ENCODE data around the gene LNX2.

Gene LNX2

DNA sequence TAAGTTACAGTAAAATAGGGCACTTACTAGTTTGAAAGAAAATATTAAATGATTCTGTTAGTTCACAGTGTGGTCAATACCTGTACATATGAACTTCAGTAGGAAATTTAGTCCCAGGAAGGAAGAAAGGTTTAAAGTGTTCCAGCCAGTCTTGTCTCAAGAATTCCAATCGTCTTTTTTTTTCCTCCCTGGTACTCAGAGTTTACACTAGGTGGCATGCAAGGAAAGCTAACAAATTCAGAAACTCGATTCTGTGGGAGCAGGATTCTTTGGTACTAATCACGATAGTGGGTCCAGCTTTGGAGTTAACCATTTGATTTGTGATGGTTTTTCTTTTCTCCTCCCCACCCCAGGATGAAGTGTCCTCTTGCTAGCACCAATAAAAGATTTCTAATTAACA is 45.0 kb upstream of the LNX2 start:
- Histone ChIP-seq H3K4me2 (ENCODE audit: low read length, poor library complexity, severe bottlenecking) (no peak overlapping the region), H3K36me3 (ENCODE audit: control insufficient read depth in 1 of 2, insufficient read depth in 2 of 2, low read depth in 1 of 2, low read length in 2 of 2) (peaks cover 13 to 23% of the 10 kb centered on the region in 2 experiments), H3K27ac (ENCODE audit: low read length, poor library complexity, severe bottlenecking) (no peak overlapping the region), H3K9ac (ENCODE audit: low read length) (no peak overlapping the region), H3K14ac (ENCODE audit: low read length in 2 of 2) (no peak overlapping the region), H4K8ac (ENCODE audit: low read length) (no peak overlapping the region), H4K91ac (ENCODE audit: low read length) (no peak overlapping the region), H2AFZ (ENCODE audit: low read depth, low read length) (no peak overlapping the region), H3K9me3 (ENCODE audit: control insufficient read depth, low read length) (no peaks in the 10 kb centered on the region), H3K27me3 (ENCODE audit: control insufficient read depth in 1 of 2, insufficient read depth in 1 of 2, low read length in 2 of 2) (no peaks in the 10 kb centered on the region), H2BK5ac (ENCODE audit: low read depth, low read length, poor library complexity, severe bottlenecking) (no peak overlapping the region), H2BK12ac (ENCODE audit: low read length in 2 of 2) (no peak overlapping the region), H2BK15ac (ENCODE audit: low read depth, poor library complexity, severe bottlenecking) (no peak overlapping the region), H2AK5ac (ENCODE audit: low read length, severe bottlenecking) (no peak overlapping the region), H3K79me1 (replicated peaks; ENCODE audit: low read length, poor library complexity, severe bottlenecking) (peaks cover 20% of the 10 kb centered on the region), H3K4me3 (ENCODE audit: insufficient read depth in 1 of 2, low read depth in 1 of 2, low read length in 2 of 2) (no peak overlapping the region), H3K23ac (ENCODE audit: low read length in 2 of 2) (no peak overlapping the region), H3K4me1 (ENCODE audit: control insufficient read depth, insufficient read depth, low read depth, low read length) (peaks cover 6% of the 10 kb centered on the region), H2BK120ac (ENCODE audit: low read depth, low read length) (no peak overlapping the region), H3K18ac (ENCODE audit: low read depth in 1 of 2, low read length in 2 of 2) (no peak overlapping the region), H3K4ac (ENCODE audit: low read depth in 1 of 2, low read length in 2 of 2) (no peak overlapping the region)
- 85% methylated on average over 3 of the region's 3 CpGs for WGBS
- DNase-seq = no peak

DNA sequence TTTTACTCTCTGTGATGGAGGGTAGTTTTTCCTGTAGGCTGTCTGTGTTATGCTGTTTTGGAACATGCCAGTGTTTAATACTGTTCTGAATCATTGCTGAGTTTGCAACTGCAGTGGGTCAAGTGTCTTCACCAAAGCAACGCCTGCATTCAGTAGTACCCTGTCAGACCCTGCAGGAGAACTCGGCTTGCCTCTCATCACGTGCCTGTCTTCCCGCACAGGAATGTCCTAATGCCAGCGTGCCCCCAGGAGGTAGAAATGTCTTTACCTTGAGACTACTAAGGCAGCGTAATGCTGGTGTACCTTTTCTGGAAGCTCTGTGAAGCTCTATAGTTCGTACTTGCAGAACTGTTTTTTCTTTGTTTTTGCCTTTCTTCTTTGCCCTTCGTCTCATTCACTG is 43.6 kb upstream of the LNX2 start:
- Histone ChIP-seq H3K36me3 (ENCODE audit: control insufficient read depth in 1 of 2, insufficient read depth in 2 of 2, low read depth in 1 of 2, low read length in 2 of 2) (peaks cover 13 to 30% of the 10 kb centered on the region in 2 experiments), H2BK120ac (ENCODE audit: low read depth, low read length) (no peak overlapping the region), H3K4me3 (ENCODE audit: insufficient read depth in 1 of 2, low read depth in 1 of 2, low read length in 2 of 2) (no peak overlapping the region), H3K4ac (ENCODE audit: low read depth in 1 of 2, low read length in 2 of 2) (no peak overlapping the region), H4K8ac (ENCODE audit: low read length) (no peak overlapping the region), H3K18ac (ENCODE audit: low read depth in 1 of 2, low read length in 2 of 2) (no peak overlapping the region), H3K9ac (ENCODE audit: low read length) (no peak overlapping the region), H3K79me1 (replicated peaks; ENCODE audit: low read length, poor library complexity, severe bottlenecking) (peaks cover 24% of the 10 kb centered on the region), H3K23ac (ENCODE audit: low read length in 2 of 2) (no peak overlapping the region), H3K4me1 (ENCODE audit: control insufficient read depth, insufficient read depth, low read depth, low read length) (peaks cover 7% of the 10 kb centered on the region), H2AFZ (ENCODE audit: low read depth, low read length) (no peak overlapping the region), H3K27ac (ENCODE audit: low read length, poor library complexity, severe bottlenecking) (no peak overlapping the region), H2BK15ac (ENCODE audit: low read depth, poor library complexity, severe bottlenecking) (no peak overlapping the region), H4K91ac (ENCODE audit: low read length) (no peak overlapping the region), H2BK5ac (ENCODE audit: low read depth, low read length, poor library complexity, severe bottlenecking) (no peak overlapping the region), H2AK5ac (ENCODE audit: low read length, severe bottlenecking) (no peak overlapping the region), H3K9me3 (ENCODE audit: control insufficient read depth, low read length) (no peaks in the 10 kb centered on the region), H3K4me2 (ENCODE audit: low read length, poor library complexity, severe bottlenecking) (no peak overlapping the region), H3K14ac (ENCODE audit: low read length in 2 of 2) (no peak overlapping the region), H2BK12ac (ENCODE audit: low read length in 2 of 2) (no peak overlapping the region), H3K27me3 (ENCODE audit: control insufficient read depth in 1 of 2, insufficient read depth in 1 of 2, low read length in 2 of 2) (no peaks in the 10 kb centered on the region)
- 86% methylated on average over 8 of the region's 8 CpGs for WGBS
- no peak for DNase-seq

DNA sequence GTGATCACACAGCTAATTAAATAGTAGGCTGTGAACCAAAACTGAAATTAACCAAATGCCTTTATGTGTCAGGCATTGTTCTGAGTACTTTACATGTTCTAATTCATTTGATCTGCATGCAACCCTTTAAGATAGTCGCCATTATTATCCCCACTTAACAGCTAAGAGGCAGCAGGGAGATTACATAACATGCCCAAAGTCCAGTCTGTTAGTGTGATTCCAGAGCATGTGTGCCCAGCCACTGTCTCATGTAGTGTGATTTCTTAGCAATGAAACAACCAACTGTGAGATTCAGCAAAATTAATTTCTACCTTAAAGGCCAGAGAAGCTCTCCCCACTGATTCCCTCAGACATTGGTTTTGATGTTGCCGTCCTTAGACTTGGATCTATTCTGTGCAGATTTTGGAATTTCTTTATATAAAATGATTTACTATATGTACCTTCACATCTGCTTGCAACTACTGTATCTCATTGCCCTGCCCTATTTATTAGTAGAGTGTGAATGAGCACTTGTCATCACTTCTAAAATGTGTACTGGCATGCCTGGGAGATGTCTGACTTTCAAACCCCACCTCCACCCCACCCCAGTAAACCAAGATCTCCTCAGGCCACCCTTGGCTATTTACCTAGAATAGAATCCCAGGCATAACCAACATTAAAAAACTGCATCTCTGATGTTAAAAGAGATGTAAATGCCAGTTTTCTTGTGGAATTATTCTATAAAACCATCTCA is 42.6 kb upstream of the LNX2 start:
- Histone ChIP-seq H2AK5ac (ENCODE audit: low read length, severe bottlenecking) (no peak overlapping the region), H3K23ac (ENCODE audit: low read length in 2 of 2) (no peak overlapping the region), H3K14ac (ENCODE audit: low read length in 2 of 2) (no peak overlapping the region), H4K8ac (ENCODE audit: low read length) (no peak overlapping the region), H3K4ac (ENCODE audit: low read depth in 1 of 2, low read length in 2 of 2) (no peak overlapping the region), H3K9me3 (ENCODE audit: control insufficient read depth, low read length) (no peaks in the 10 kb centered on the region), H2BK120ac (ENCODE audit: low read depth, low read length) (no peak overlapping the region), H3K4me3 (ENCODE audit: insufficient read depth in 1 of 2, low read depth in 1 of 2, low read length in 2 of 2) (no peak overlapping the region), H2BK5ac (ENCODE audit: low read depth, low read length, poor library complexity, severe bottlenecking) (no peak overlapping the region), H3K4me2 (ENCODE audit: low read length, poor library complexity, severe bottlenecking) (no peak overlapping the region), H3K79me1 (replicated peaks; ENCODE audit: low read length, poor library complexity, severe bottlenecking) (peaks cover 27% of the 10 kb centered on the region), H3K27me3 (ENCODE audit: control insufficient read depth in 1 of 2, insufficient read depth in 1 of 2, low read length in 2 of 2) (no peaks in the 10 kb centered on the region), H3K18ac (ENCODE audit: low read depth in 1 of 2, low read length in 2 of 2) (no peak overlapping the region), H4K91ac (ENCODE audit: low read length) (no peak overlapping the region), H3K4me1 (ENCODE audit: control insufficient read depth, insufficient read depth, low read depth, low read length) (peaks cover 9% of the 10 kb centered on the region), H2AFZ (ENCODE audit: low read depth, low read length) (no peak overlapping the region), H3K36me3 (ENCODE audit: control insufficient read depth in 1 of 2, insufficient read depth in 2 of 2, low read depth in 1 of 2, low read length in 2 of 2) (peaks cover 13 to 30% of the 10 kb centered on the region in 2 experiments), H3K9ac (ENCODE audit: low read length) (no peak overlapping the region), H2BK12ac (ENCODE audit: low read length in 2 of 2) (no peak overlapping the region), H3K27ac (ENCODE audit: low read length, poor library complexity, severe bottlenecking) (no peak overlapping the region), H2BK15ac (ENCODE audit: low read depth, poor library complexity, severe bottlenecking) (no peak overlapping the region)
- 100% methylated on average over 1 of the region's 2 CpGs for WGBS
- DNase-seq = no peak

DNA sequence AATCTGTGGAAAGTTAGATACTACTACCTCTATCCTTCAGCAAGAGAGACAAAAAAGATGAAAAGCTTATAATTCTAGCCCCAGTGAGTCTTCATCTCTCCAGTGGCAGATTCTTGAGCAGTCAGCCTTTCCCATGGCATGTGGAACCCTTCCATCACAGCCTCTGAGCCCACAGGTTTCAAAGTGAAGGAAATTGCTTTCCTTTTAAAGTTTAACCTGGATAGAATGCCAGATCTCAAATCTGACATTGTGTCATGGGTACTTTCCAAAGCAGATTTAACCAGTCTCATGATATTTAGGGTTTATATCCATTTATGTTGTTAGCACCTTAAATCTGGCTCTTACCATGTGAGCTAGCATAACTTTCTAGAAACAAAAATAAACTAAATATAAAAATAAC is 40.7 kb upstream of the LNX2 start:
- no peak overlapping the region for H2AFZ ChIP-seq (ENCODE audit: low read depth, low read length)
- no peak overlapping the region for H3K4me3 ChIP-seq (ENCODE audit: insufficient read depth in 1 of 2, low read depth in 1 of 2, low read length in 2 of 2)
- H2BK120ac ChIP-seq (ENCODE audit: low read depth, low read length) = no peak overlapping the region
- H3K18ac ChIP-seq (ENCODE audit: low read depth in 1 of 2, low read length in 2 of 2) = no peak overlapping the region
- H2BK15ac ChIP-seq (ENCODE audit: low read depth, poor library complexity, severe bottlenecking) = no peak overlapping the region
- no peak overlapping the region for H2BK5ac ChIP-seq (ENCODE audit: low read depth, low read length, poor library complexity, severe bottlenecking)
- no peaks in the 10 kb centered on the region for H3K9me3 ChIP-seq (ENCODE audit: control insufficient read depth, low read length)
- no peak overlapping the region for H4K8ac ChIP-seq (ENCODE audit: low read length)
- H2BK12ac ChIP-seq (ENCODE audit: low read length in 2 of 2) = no peak overlapping the region
- H3K4me2 ChIP-seq (ENCODE audit: low read length, poor library complexity, severe bottlenecking) = no peak overlapping the region
- H3K4me1 ChIP-seq (ENCODE audit: control insufficient read depth, insufficient read depth, low read depth, low read length) = peaks cover 9% of the 10 kb centered on the region
- no peak overlapping the region for H3K9ac ChIP-seq (ENCODE audit: low read length)
- H3K4ac ChIP-seq (ENCODE audit: low read depth in 1 of 2, low read length in 2 of 2) = no peak overlapping the region
- H3K27ac ChIP-seq (ENCODE audit: low read length, poor library complexity, severe bottlenecking) = peak overlapping the region; percentile 37
- H3K79me1 ChIP-seq (replicated peaks; ENCODE audit: low read length, poor library complexity, severe bottlenecking) = peaks cover 29% of the 10 kb centered on the region
- no peak overlapping the region for H2AK5ac ChIP-seq (ENCODE audit: low read length, severe bottlenecking)
- no peak overlapping the region for H3K14ac ChIP-seq (ENCODE audit: low read length in 2 of 2)
- H3K27me3 ChIP-seq (ENCODE audit: control insufficient read depth in 1 of 2, insufficient read depth in 1 of 2, low read length in 2 of 2) = no peaks in the 10 kb centered on the region
- no peak for DNase-seq
- no peak overlapping the region for H4K91ac ChIP-seq (ENCODE audit: low read length)
- H3K23ac ChIP-seq (ENCODE audit: low read length in 2 of 2) = no peak overlapping the region
- peaks cover 6 to 14% of the 10 kb centered on the region in 2 experiments for H3K36me3 ChIP-seq (ENCODE audit: control insufficient read depth in 1 of 2, insufficient read depth in 2 of 2, low read depth in 1 of 2, low read length in 2 of 2)

Data from mesenchymal stem cell (in vitro differentiated cells and primary cell).